ENCODE data around the gene BHLHE40.

The BHLHE40 gene

DNA sequence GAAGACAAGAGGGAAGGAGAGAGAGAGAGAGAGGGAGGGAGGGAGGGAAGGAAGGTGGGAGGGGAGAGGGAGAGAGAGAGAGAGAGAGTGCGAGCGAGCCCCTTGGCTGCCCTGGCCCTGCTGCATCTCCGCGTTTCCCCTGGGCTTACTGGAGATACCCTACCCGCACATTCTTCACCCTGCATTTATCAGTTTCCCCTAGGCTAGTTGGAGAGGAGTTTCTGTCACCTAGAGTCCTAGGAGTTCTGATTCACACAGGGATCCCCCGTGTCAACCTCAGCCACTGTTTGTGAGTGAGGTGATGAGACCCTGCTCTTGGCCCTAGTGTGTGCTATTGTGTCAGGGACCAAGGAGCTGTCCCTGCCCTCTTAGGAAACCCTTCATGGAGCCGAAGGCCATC, 18.7 kb downstream of the BHLHE40 start:
- in situ Hi-C loops (cut with HindIII; ENCODE audit: low sequenced_read_pairs), result no loop called here

GRCh38 chr3:4999531-5000184, 20.4 kb downstream of the BHLHE40 start:
- in situ Hi-C loops (cut with HindIII; ENCODE audit: low sequenced_read_pairs), result no loop called here

DNA sequence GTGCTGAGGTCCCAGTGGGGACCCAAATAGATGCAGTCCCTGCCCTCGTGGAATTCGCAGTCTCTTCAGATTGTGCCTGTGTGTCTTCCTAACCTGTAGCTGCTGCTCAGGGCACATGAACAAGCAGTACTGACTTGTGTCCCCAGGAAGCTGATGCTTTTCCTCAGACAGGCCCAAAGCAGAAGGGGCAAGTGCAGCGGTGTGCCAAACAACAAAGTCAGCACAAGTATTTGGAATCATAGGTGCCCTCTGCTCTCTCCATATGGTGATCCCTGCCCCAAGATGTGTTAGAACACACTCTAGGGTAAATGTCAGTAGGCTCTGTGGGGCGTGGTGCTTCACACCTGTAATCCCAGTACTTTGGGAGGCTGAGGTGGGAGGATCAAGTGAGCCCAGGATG, 21.9 kb downstream of the BHLHE40 start:
- in situ Hi-C loops (cut with HindIII; ENCODE audit: low sequenced_read_pairs), result no loop called here

DNA sequence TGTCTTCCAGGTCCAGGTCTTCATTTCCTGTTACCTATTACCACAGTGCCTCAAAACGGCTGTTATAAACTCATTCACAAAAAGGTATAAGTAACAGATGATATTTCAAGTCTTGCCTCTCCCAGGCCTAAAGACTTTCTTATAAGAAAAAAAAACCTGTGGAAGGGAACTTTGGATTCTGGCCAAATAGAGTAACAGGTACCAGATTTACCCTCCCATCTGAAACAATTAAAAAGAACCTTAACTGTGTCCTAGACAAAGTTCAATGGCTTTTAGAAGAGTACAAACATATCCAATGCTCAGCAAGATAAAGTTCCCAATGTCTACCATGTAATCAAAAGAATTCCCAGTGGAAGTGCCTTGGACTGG, 22.6 kb downstream of the BHLHE40 start:
- in situ Hi-C loops (cut with HindIII; ENCODE audit: low sequenced_read_pairs), result no loop called here

DNA sequence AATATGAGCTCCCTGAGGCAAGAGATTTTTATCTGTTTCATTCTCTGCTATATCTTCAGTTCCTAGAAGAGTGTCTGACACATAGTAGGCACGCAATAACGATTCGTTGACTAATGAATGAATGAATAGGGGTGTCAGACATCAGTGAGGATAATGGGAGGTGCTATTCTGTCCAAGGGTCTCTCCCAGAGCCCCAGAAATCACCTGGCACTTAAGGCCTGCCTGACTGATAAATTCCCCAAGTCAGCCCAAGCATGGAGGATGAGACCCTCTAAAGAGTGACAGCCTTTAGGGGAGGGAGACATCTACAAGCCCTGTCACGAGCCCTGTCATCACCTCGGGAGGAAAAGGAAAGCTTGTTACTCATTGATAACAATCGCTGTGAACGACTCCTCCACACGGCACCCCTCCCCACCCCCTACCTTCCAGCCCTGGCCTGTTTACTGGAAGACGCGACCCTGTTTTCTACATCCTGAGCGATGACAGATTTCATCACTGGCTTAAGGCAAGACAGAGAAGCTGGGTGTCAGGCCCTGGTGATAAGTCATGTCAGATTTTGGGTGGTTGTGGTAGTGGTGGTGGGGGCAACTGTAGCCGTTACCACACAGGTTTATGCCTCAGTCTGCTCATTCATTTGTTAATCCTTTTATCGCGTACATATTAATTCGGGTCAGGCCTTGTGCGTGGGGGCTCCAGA, 23.1 kb downstream of the BHLHE40 start:
- in situ Hi-C loops (cut with HindIII; ENCODE audit: low sequenced_read_pairs), result no loop called here

GRCh38 chr3:5002871-5003247, 23.6 kb downstream of the BHLHE40 start:
- in situ Hi-C loops (cut with HindIII; ENCODE audit: low sequenced_read_pairs), result no loop called here

DNA sequence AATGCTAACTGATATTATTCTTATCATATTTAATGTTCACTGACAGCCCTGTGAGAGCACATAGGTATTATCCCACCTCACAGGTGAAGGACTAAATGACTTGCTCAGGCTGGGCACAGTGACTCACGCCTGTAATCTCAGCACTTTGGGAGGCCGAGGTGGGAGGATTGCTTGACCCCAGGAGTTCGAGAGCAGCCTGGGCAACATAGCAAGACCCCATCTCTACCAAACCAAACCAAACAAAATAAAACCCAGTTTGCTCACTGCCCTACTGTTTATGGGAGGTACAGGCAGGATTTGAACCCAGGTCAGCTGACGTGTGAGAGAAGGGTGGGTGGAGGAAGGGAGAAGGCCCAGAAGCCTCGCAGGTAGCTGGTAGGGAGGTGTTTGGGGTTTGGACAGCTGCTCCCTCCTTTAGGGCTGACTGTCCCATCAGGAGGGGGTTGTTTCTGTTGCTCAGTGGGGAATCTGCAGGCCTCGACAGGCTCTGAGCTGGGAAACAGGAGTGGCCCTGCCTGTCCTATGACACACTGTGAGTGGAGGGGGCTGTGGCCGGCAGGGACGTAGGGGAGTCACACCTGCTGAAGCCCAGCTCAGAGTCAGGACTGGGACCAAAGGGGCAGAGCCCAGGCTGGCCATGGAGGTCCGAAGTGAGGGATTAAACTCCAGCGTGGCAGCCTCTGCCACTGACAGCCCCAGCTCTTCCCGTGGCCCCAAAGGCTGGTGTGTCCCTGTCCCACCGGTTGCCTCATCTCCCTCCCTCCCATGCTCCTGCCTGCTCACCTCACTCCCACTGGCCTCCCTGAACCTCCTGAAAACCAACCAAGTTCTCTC, 25.3 kb downstream of the BHLHE40 start:
- in situ Hi-C loops (cut with HindIII; ENCODE audit: low sequenced_read_pairs), result no loop called here

GRCh38 chr3:5005367-5005766, 26.1 kb downstream of the BHLHE40 start:
- in situ Hi-C loops (cut with HindIII; ENCODE audit: low sequenced_read_pairs), result no loop called here

DNA sequence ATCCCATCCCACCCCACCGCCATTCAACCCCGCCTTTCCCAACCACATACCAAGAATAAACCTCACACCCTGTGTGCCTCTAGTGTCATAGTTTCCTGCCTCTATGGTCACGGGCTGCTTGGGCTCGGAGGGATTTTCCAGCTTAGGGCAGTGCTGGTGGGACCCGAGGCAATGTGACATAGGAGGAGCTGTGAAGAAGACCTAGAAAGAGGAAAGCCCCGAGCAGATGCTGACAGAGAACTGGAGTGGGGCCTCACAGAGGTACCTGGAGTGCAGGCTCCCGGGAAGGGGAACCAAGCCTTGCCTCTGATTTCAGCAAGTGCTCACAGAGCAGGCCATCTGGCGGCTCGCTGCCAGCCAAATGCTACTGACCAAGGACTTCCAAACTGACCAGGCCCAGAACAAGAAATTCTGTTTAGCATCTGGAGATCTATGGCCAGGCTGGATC, 27.5 kb downstream of the BHLHE40 start:
- in situ Hi-C loops (cut with HindIII; ENCODE audit: low sequenced_read_pairs), result no loop called here

DNA sequence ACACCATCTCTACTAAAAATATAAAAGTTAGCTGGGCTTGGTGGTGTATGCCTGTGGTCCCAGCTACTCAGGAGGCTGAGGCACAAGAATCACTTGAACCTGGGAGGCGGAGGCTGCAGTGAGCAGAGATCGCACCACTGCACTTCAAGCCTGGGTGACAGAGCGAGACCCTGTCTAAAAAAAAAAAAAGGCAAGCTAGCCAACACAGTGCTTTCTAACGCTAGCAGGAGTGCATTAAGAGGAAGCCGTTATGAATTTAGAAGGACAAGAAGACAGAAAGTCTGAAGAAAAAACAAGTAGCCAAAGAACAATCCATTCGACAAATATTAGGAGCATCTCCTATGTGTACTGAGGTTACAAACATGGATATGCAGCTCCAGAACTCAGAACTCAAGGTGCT, 28.6 kb downstream of the BHLHE40 start:
- in situ Hi-C loops (cut with HindIII; ENCODE audit: low sequenced_read_pairs), result no loop called here

GRCh38 chr3:5009506-5010109, 30.4 kb downstream of the BHLHE40 start:
- in situ Hi-C loops (cut with HindIII; ENCODE audit: low sequenced_read_pairs), result no loop called here

DNA sequence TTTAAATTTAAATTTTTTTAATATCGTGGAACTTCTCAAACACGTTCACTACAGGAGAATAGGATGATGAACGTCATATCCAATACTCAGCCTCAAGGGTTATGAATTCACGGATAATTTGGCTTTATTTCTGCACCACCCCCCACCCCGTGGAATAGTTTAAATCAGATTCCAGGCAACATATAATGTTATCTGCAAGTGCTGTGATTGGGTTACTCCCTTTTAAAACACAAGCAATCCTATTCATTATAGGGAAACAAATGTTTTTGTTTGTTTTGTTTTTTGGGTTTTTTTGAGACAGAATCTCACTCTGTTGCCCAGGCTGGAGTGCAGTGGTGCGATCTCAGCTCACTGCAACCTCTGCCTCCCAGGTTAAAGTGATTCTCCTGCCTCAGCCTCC, 30.9 kb downstream of the BHLHE40 start:
- in situ Hi-C loops (cut with HindIII; ENCODE audit: low sequenced_read_pairs), result no loop called here

- in situ Hi-C loops (cut with HindIII; ENCODE audit: low sequenced_read_pairs), result no loop called here
Observed at GRCh38 chr3:5010706-5011554, 31.7 kb downstream of the BHLHE40 start.

- in situ Hi-C loops (cut with HindIII; ENCODE audit: low sequenced_read_pairs), result no loop called here
Observed at GRCh38 chr3:5011555-5012256, 32.5 kb downstream of the BHLHE40 start.

DNA sequence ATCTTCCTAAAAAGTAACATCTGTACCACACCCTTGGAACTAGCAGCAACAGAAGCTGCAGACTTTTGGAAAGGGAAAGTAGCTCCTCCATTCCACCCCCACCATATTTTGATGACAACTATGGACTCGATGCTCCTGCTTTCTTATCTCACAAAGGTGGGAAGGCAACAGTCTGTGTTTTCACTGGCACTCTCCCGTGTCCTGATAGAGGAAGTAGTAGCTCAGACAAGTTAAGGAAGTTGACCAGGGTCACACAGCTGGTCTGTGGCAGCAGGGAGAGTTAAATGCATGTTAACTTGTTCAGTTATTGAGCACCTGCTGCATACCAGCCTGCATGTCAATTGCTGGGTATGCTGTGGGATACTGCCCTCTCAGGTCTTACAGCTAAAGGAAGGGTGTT, 33.1 kb downstream of the BHLHE40 start:
- in situ Hi-C loops (cut with HindIII; ENCODE audit: low sequenced_read_pairs), result no loop called here

- in situ Hi-C loops (cut with HindIII; ENCODE audit: low sequenced_read_pairs), result no loop called here
Observed at GRCh38 chr3:5013021-5013906, 34.0 kb downstream of the BHLHE40 start.

- in situ Hi-C loops (cut with HindIII; ENCODE audit: low sequenced_read_pairs), result no loop called here
Observed at GRCh38 chr3:5014391-5014790, 35.2 kb downstream of the BHLHE40 start.

DNA sequence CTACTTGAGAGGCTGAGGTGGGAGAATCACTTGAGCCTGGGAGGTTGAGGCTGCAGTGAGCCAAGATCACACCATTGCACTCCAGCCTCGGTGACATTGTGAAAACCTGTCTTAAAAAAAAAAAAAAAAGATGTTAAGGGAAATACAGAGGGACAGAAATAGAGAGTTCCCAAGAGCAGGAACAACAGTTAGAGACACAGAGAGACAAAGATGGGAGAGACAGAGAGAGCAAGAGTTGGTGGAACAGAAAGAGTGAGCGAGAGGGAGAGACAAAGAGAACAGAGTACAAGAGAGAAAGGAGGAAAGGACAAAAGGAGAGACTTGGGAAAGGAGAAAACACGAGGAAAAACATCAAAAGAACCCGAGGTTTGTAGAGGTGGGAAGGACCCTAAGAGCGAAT, 35.8 kb downstream of the BHLHE40 start:
- in situ Hi-C loops (cut with HindIII; ENCODE audit: low sequenced_read_pairs), result no loop called here

Measured in DLD1 (cell line).